GM23338 (cell line): Measurements from ENCODE around the gene CRYZL1. TPM values are rescaled to one million over a fixed set of nuclear protein-coding genes. Genes with fewer than 3 reads are reported as not detected.

Experiments used
- ATAC-seq: fragments of 200-7000 bp; cut with Tn5 transposase; 3 replicates; pipeline ENCODE4 v1.9.1; 2020
- DNase-seq: peaks from one replicate; pipeline ENCODE4 v3.0.0-alpha.2; 2015; ENCODE audit warnings: low spot score
- H2AFZ ChIP-seq: fragments of 200-600 bp; sonication (generic); 2 replicates; pipeline ENCODE4 v1.8.0; 2016; ENCODE audit warnings: antibody characterized with exemption, mild to moderate bottlenecking, moderate library complexity
- H3F3A ChIP-seq: fragments of 200-600 bp; sonication (generic); replicated peaks from 2 replicates; pipeline ENCODE4 v1.8.0; 2017; ENCODE audit warnings: antibody characterized with exemption, mixed run types, low read depth
- H3K27ac ChIP-seq: fragments of 200-600 bp; sonication (generic); 2 replicates; pipeline ENCODE4 v1.6.1; 2016; ENCODE audit warnings: low read depth
- H3K27me3 ChIP-seq: fragments of 200-600 bp; sonication (generic); 2 replicates; pipeline ENCODE4 v1.8.0; 2016; ENCODE audit warnings: mild to moderate bottlenecking, mixed run types, moderate library complexity; ENCODE audit not compliant: insufficient read depth
- H3K36me3 ChIP-seq: fragments of 200-600 bp; sonication (generic); 2 replicates; pipeline ENCODE4 v1.8.0; 2016; ENCODE audit warnings: mild to moderate bottlenecking; ENCODE audit not compliant: insufficient read depth
- H3K4me1 ChIP-seq: fragments of 200-600 bp; sonication (generic); 2 replicates; pipeline ENCODE4 v1.8.0; 2016; ENCODE audit warnings: mild to moderate bottlenecking, moderate library complexity; ENCODE audit not compliant: insufficient read depth
- H3K4me2 ChIP-seq: fragments of 200-600 bp; sonication (generic); 2 replicates; pipeline ENCODE4 v1.7.1; 2017; ENCODE audit warnings: mixed run types
- H3K4me3 ChIP-seq: fragments of 200-600 bp; sonication (generic); 2 replicates; pipeline ENCODE4 v1.6.1; 2016; ENCODE audit warnings: mixed run types
- H3K79me2 ChIP-seq: fragments of 200-600 bp; sonication (generic); replicated peaks from 2 replicates; pipeline ENCODE4 v1.8.0; 2017; ENCODE audit warnings: mild to moderate bottlenecking; ENCODE audit not compliant: insufficient read depth
- H3K9me2 ChIP-seq: fragments of 200-600 bp; sonication (generic); 2 replicates; pipeline ENCODE4 v1.8.0; 2017; ENCODE audit not compliant: insufficient read depth
- H4K20me1 ChIP-seq: fragments of 200-600 bp; sonication (generic); replicated peaks from 2 replicates; pipeline ENCODE4 v1.8.0; 2017; ENCODE audit warnings: mild to moderate bottlenecking; ENCODE audit not compliant: insufficient read depth
- H3K27ac Mint-ChIP-seq: 2 replicates; pipeline ENCODE4 v1.8.0; 2020; ENCODE audit warnings: inconsistent platforms, mild to moderate bottlenecking, moderate library complexity, mixed read lengths
- H3K27me3 Mint-ChIP-seq: 3 replicates; pipeline ENCODE4 v1.8.0; 2022; ENCODE audit warnings: low read depth, mild to moderate bottlenecking, moderate library complexity, mixed read lengths, inconsistent platforms; ENCODE audit not compliant: insufficient read depth, poor library complexity
- H3K36me3 Mint-ChIP-seq: 3 replicates; pipeline ENCODE4 v1.8.0; 2021; ENCODE audit warnings: low read depth, mild to moderate bottlenecking, inconsistent platforms, moderate library complexity, mixed read lengths
- H3K4me1 Mint-ChIP-seq: 3 replicates; pipeline ENCODE4 v1.8.0; 2020; ENCODE audit warnings: mild to moderate bottlenecking, inconsistent platforms, mixed read lengths
- H3K4me3 Mint-ChIP-seq: 3 replicates; pipeline ENCODE4 v1.8.0; 2021; ENCODE audit warnings: moderate library complexity, mild to moderate bottlenecking, inconsistent platforms, mixed read lengths
- H3K9me3 Mint-ChIP-seq: 3 replicates; pipeline ENCODE4 v1.8.0; 2020; ENCODE audit warnings: moderate library complexity, mild to moderate bottlenecking, inconsistent platforms, mixed read lengths
- CREB1 ChIP-seq: fragments of 250-450 bp; sonication (Bioruptor Pico); IDR thresholded peaks from 2 replicates; pipeline ENCODE4 v1.5.0; 2020; ENCODE audit warnings: low read depth, mild to moderate bottlenecking, moderate library complexity
- ETS1 ChIP-seq: IDR thresholded peaks from 2 replicates; pipeline ENCODE4 v1.6.1; 2016; ENCODE audit warnings: antibody characterized with exemption
- NANOG ChIP-seq: IDR thresholded peaks from 2 replicates; pipeline ENCODE4 v1.6.1; 2016; ENCODE audit warnings: antibody characterized with exemption, borderline replicate concordance
- POLR2AphosphoS5 ChIP-seq: IDR thresholded peaks from 2 replicates; pipeline ENCODE4 v1.6.1; 2016; ENCODE audit warnings: antibody characterized with exemption, low read depth
- ZNF331 ChIP-seq: fragments of 250-450 bp; sonication (Bioruptor Pico); IDR thresholded peaks from 2 replicates; pipeline ENCODE4 v1.5.0; 2020; ENCODE audit warnings: low read depth, mild to moderate bottlenecking, moderate library complexity
- polyA plus RNA-seq: library from polyadenylated mRNA; unstranded; fragments of >200 nt; fragmentation: Nextera tagmentation; extraction: Ambion mirVana; gene quantifications from 2 replicates; pipeline ENCODE4 v1.2.1, GENCODE V29; 2016
- total RNA-seq: library from RNA; depleted of rRNA; stranded (reverse); fragments of >200 nt; shearing (Covaris generic); gene quantifications from 2 replicates; pipeline ENCODE4 v1.2.3, GENCODE V29; 2014
- TF ChIP-seq, protein P1 (sequence below): fragments of 250-450 bp; sonication (Bioruptor Pico); IDR thresholded peaks from 2 replicates; pipeline ENCODE4 v1.5.0; 2020; ENCODE audit warnings: mild to moderate bottlenecking, moderate library complexity
- TF ChIP-seq, protein P2 (sequence below): IDR thresholded peaks from one replicate; pipeline ENCODE4 v1.6.1; 2018; ENCODE audit warnings: antibody characterized with exemption; ENCODE audit not compliant: unreplicated experiment

CRYZL1 gene
- total and polyA plus RNA-seq, 2 experiments from 2014 or later: 23.8 to 40.5 TPM

DNA sequence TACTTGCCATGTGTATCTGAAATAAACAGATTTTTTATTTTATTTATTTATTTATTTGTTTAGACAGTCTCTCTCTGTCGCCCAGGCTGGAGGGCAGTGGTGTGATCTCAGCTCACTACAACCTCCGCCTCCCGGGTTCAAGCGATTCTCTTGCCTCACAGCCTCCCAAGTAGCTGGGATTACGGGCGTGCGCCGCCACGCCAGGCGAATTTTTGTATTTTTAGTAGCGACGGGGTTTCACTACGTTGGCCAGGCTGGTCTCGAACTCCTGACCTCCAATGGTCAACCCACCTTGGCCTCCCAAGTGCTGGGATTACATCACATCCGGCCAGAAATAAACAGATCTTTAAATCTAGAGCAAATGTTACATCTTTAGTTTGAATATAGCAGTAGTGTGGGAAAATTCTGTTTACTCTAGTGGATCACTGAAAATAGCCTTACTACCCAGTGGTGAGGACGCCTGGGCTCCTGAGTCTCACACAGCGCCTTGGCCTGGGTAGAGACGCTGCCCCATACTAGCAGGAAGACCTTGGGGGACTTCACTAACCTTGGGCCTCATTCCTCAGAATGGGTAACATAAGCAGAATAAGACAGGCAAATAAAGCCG lies 100.3 kb downstream of the CRYZL1 start:
- DNase-seq: peak; percentile 32
- peaks cover 64% of the 10 kb centered on the region for H3K36me3 Mint-ChIP-seq
- H2AFZ ChIP-seq: no peak overlapping the region

DNA sequence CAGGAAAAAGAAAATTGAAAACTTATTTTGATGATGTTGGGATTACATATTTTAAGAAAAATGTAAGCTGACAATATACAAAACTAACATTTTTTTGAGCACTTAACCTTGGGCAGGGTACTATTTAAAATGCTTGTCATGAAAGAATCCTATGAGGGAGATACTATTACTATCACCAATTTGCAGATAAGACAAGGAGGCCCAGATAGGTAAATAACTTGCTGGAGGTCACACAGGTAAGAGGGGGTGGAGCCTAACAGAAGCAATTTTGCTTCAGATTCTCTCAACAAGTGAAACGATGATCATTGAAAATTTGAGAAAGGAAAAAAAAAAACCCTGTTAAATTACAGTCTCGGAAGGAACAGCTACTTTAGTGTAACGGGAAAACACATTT lies 100.8 kb downstream of the CRYZL1 start:
- Histone ChIP-seq H3K9me2 (no peaks in the 10 kb centered on the region), H3K36me3 (peaks cover 34% of the 10 kb centered on the region), H2AFZ (no peak overlapping the region), H3K4me2 (peak overlapping the region; percentile 87), H4K20me1 (peaks cover 36% of the 10 kb centered on the region), H3K4me3 (peak overlapping the region; percentile 97), H3K79me2 (peaks cover 89% of the 10 kb centered on the region), H3F3A (peaks cover 18% of the 10 kb centered on the region), H3K4me1 (peaks cover 7% of the 10 kb centered on the region), H3K27me3 (no peaks in the 10 kb centered on the region), H3K27ac (no peak overlapping the region)
- TF ChIP-seq ETS1 (no peak), POLR2AphosphoS5 (no peak), NANOG (no peak)
- TF ChIP-seq, protein P1, sequence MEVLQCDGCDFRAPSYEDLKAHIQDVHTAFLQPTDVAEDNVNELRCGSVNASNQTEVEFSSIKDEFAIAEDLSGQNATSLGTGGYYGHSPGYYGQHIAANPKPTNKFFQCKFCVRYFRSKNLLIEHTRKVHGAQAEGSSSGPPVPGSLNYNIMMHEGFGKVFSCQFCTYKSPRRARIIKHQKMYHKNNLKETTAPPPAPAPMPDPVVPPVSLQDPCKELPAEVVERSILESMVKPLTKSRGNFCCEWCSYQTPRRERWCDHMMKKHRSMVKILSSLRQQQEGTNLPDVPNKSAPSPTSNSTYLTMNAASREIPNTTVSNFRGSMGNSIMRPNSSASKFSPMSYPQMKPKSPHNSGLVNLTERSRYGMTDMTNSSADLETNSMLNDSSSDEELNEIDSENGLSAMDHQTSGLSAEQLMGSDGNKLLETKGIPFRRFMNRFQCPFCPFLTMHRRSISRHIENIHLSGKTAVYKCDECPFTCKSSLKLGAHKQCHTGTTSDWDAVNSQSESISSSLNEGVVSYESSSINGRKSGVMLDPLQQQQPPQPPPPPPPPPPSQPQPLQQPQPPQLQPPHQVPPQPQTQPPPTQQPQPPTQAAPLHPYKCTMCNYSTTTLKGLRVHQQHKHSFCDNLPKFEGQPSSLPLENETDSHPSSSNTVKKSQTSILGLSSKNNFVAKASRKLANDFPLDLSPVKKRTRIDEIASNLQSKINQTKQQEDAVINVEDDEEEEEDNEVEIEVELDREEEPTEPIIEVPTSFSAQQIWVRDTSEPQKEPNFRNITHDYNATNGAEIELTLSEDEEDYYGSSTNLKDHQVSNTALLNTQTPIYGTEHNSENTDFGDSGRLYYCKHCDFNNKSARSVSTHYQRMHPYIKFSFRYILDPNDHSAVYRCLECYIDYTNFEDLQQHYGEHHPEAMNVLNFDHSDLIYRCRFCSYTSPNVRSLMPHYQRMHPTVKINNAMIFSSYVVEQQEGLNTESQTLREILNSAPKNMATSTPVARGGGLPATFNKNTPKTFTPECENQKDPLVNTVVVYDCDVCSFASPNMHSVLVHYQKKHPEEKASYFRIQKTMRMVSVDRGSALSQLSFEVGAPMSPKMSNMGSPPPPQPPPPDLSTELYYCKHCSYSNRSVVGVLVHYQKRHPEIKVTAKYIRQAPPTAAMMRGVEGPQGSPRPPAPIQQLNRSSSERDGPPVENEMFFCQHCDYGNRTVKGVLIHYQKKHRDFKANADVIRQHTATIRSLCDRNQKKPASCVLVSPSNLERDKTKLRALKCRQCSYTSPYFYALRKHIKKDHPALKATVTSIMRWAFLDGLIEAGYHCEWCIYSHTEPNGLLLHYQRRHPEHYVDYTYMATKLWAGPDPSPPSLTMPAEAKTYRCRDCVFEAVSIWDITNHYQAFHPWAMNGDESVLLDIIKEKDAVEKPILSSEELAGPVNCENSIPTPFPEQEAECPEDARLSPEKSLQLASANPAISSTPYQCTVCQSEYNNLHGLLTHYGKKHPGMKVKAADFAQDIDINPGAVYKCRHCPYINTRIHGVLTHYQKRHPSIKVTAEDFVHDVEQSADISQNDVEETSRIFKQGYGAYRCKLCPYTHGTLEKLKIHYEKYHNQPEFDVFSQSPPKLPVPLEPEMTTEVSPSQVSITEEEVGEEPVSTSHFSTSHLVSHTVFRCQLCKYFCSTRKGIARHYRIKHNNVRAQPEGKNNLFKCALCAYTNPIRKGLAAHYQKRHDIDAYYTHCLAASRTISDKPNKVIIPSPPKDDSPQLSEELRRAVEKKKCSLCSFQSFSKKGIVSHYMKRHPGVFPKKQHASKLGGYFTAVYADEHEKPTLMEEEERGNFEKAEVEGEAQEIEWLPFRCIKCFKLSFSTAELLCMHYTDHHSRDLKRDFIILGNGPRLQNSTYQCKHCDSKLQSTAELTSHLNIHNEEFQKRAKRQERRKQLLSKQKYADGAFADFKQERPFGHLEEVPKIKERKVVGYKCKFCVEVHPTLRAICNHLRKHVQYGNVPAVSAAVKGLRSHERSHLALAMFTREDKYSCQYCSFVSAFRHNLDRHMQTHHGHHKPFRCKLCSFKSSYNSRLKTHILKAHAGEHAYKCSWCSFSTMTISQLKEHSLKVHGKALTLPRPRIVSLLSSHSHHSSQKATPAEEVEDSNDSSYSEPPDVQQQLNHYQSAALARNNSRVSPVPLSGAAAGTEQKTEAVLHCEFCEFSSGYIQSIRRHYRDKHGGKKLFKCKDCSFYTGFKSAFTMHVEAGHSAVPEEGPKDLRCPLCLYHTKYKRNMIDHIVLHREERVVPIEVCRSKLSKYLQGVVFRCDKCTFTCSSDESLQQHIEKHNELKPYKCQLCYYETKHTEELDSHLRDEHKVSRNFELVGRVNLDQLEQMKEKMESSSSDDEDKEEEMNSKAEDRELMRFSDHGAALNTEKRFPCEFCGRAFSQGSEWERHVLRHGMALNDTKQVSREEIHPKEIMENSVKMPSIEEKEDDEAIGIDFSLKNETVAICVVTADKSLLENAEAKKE (CRISPR knock-in tag): no peak
- TF ChIP-seq, protein P2, sequence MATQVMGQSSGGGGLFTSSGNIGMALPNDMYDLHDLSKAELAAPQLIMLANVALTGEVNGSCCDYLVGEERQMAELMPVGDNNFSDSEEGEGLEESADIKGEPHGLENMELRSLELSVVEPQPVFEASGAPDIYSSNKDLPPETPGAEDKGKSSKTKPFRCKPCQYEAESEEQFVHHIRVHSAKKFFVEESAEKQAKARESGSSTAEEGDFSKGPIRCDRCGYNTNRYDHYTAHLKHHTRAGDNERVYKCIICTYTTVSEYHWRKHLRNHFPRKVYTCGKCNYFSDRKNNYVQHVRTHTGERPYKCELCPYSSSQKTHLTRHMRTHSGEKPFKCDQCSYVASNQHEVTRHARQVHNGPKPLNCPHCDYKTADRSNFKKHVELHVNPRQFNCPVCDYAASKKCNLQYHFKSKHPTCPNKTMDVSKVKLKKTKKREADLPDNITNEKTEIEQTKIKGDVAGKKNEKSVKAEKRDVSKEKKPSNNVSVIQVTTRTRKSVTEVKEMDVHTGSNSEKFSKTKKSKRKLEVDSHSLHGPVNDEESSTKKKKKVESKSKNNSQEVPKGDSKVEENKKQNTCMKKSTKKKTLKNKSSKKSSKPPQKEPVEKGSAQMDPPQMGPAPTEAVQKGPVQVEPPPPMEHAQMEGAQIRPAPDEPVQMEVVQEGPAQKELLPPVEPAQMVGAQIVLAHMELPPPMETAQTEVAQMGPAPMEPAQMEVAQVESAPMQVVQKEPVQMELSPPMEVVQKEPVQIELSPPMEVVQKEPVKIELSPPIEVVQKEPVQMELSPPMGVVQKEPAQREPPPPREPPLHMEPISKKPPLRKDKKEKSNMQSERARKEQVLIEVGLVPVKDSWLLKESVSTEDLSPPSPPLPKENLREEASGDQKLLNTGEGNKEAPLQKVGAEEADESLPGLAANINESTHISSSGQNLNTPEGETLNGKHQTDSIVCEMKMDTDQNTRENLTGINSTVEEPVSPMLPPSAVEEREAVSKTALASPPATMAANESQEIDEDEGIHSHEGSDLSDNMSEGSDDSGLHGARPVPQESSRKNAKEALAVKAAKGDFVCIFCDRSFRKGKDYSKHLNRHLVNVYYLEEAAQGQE: no peak
- Mint-ChIP-seq H3K9me3 (no peaks in the 10 kb centered on the region), H3K36me3 (peaks cover 64% of the 10 kb centered on the region), H3K27me3 (peaks cover 8% of the 10 kb centered on the region), H3K4me1 (peaks cover 11% of the 10 kb centered on the region), H3K27ac (peak overlapping the region; percentile 100), H3K4me3 (peak overlapping the region; percentile 96)
- DNase-seq (peak; percentile 32), ATAC-seq (no peak)

More for the DNA sequence above, 100.3 kb downstream of the CRYZL1 start:
- peaks cover 89% of the 10 kb centered on the region for H3K79me2 ChIP-seq
- peak; percentile 5 for ATAC-seq
- H3K4me1 ChIP-seq: peaks cover 7% of the 10 kb centered on the region
- peak overlapping the region; percentile 97 for H3K4me3 ChIP-seq
- H3K36me3 ChIP-seq: peaks cover 29% of the 10 kb centered on the region
- H3F3A ChIP-seq: peaks cover 18% of the 10 kb centered on the region
- H3K27ac ChIP-seq: peak overlapping the region; percentile 99
- H3K27me3 ChIP-seq: no peaks in the 10 kb centered on the region
- Mint-ChIP-seq H3K9me3 (no peaks in the 10 kb centered on the region), H3K27ac (peak overlapping the region; percentile 100), H3K4me3 (peak overlapping the region; percentile 96), H3K27me3 (peaks cover 8% of the 10 kb centered on the region), H3K4me1 (peaks cover 11% of the 10 kb centered on the region)
- peak overlapping the region; percentile 87 for H3K4me2 ChIP-seq
- no peaks in the 10 kb centered on the region for H3K9me2 ChIP-seq
- TF ChIP-seq ZNF331 (CRISPR knock-in tag) (no peak), CREB1 (CRISPR knock-in tag) (0 out of 2 replicates have a peak, but pooled peaks have one; percentile 11), NANOG (no peak)
- peaks cover 37% of the 10 kb centered on the region for H4K20me1 ChIP-seq
